ENCODE measurements around the gene NUTM1. TPM values are rescaled to one million over a fixed set of nuclear protein-coding genes. Genes with fewer than 3 reads are reported as not detected.
"Not testable (repeated sequence)": the region's sequence is repeated elsewhere in the genome, so short reads cannot be mapped to it uniquely, and the experiment has no call there.

The NUTM1 gene
- total RNA-seq, 1 donor from 2014 or later = not detected

DNA sequence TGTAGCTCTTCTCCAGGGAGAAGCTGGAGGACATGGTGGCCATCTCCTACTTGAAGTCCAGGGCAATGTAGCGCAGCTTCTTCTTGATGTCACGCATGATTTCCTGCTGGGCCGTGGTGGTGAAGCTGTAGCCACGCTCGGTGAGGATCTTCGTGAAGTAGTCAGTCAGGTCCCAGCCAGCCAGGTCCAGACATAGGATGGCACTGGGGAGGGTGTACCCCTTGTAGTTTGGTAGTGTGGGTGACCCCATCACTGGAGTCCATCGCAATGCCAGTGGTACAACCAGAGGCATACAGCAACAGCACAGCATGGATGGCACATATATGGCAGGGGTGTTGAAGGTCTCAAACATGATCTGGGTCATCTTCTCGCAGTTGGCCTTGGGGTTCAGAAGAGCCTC lies 30.8 kb downstream of the NUTM1 start:
- DNase-seq (ENCODE audit: low spot score, unreplicated experiment) = no peak
- H3K4me1 Mint-ChIP-seq (ENCODE audit: low read depth) = no peaks in the 10 kb centered on the region
- TF ChIP-seq, protein P1, sequence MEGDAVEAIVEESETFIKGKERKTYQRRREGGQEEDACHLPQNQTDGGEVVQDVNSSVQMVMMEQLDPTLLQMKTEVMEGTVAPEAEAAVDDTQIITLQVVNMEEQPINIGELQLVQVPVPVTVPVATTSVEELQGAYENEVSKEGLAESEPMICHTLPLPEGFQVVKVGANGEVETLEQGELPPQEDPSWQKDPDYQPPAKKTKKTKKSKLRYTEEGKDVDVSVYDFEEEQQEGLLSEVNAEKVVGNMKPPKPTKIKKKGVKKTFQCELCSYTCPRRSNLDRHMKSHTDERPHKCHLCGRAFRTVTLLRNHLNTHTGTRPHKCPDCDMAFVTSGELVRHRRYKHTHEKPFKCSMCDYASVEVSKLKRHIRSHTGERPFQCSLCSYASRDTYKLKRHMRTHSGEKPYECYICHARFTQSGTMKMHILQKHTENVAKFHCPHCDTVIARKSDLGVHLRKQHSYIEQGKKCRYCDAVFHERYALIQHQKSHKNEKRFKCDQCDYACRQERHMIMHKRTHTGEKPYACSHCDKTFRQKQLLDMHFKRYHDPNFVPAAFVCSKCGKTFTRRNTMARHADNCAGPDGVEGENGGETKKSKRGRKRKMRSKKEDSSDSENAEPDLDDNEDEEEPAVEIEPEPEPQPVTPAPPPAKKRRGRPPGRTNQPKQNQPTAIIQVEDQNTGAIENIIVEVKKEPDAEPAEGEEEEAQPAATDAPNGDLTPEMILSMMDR (IDR thresholded peaks at IDR 0.05; ENCODE audit: unreplicated experiment) = no peak
- H3K9me3 Mint-ChIP-seq (ENCODE audit: low read depth) = no peaks in the 10 kb centered on the region
- no peak overlapping the region for H3K27ac Mint-ChIP-seq
- H3K27me3 Mint-ChIP-seq = no peaks in the 10 kb centered on the region
- no peak overlapping the region for H3K4me3 Mint-ChIP-seq (ENCODE audit: low read depth)
- no peaks in the 10 kb centered on the region for H3K36me3 Mint-ChIP-seq (ENCODE audit: insufficient read depth)

DNA sequence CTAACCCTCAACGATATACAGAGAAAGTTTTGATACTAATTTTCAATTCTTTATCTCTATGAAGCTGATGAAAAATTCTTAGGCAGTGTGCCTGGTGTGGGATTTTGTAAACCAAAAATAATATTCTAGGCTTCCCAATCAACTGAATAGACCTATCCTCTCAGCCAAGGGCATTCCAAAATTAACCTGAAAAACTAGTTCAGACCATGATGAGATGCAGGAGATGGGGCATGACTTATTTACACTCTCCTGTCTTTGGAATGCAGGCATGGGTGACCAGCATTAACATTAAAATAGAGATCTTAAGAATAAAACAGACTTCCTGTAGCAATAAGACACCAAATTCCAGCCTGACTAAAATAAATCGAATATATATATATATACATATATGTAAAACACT lies 31.7 kb downstream of the NUTM1 start:
- Mint-ChIP-seq H3K27ac (no peak overlapping the region), H3K9me3 (ENCODE audit: low read depth) (no peaks in the 10 kb centered on the region), H3K4me3 (ENCODE audit: low read depth) (no peak overlapping the region), H3K4me1 (ENCODE audit: low read depth) (no peaks in the 10 kb centered on the region), H3K27me3 (no peaks in the 10 kb centered on the region), H3K36me3 (ENCODE audit: insufficient read depth) (no peaks in the 10 kb centered on the region)
- TF ChIP-seq, protein P1 (IDR thresholded peaks at IDR 0.05; ENCODE audit: unreplicated experiment) = no peak
- DNase-seq (ENCODE audit: low spot score, unreplicated experiment) = no peak

DNA sequence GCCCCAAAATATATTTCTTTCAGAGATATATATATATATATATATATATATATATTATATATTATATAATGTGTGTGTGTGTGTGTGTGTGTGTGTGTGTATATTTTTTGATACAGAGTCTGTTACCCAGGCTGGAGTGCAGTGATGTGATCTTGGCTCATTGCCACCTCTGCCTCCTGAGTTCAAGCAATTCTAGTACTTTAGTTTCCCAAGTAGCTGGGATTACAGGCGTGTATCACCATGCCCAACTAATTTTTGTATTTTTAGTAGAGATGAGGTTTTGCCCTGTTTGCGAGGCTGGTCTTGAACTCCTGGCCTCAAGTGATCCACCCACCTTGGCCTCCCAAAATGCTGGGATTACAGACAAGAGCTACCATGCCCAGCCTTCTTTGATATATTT lies 32.4 kb downstream of the NUTM1 start:
- H3K9me3 Mint-ChIP-seq (ENCODE audit: low read depth); H3K4me1 Mint-ChIP-seq (ENCODE audit: low read depth); H3K36me3 Mint-ChIP-seq (ENCODE audit: insufficient read depth); H3K27ac Mint-ChIP-seq; DNase-seq (ENCODE audit: low spot score, unreplicated experiment); H3K27me3 Mint-ChIP-seq; H3K4me3 Mint-ChIP-seq (ENCODE audit: low read depth): not testable (repeated sequence)

DNA sequence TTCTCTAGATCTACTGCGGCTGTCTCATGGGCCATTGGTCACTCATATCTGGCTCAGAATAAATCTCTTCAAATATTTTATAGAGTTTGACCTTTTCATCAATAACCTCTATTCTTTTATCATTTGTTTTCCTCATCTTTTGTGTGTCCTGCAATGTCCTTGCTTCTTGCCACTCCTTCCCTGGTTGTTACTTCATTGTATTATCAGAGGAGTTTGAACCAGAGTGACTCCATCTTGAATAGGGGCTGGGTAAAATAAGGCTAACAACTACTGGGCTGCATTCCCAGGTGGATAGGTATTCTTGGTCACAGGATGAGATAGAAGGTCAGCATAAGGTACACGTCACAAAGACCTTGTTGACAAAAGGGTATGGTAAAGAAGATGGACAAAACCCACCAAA lies 33.7 kb downstream of the NUTM1 start:
- no peak for DNase-seq (ENCODE audit: low spot score, unreplicated experiment)
- H3K27me3 Mint-ChIP-seq = no peaks in the 10 kb centered on the region
- no peaks in the 10 kb centered on the region for H3K4me1 Mint-ChIP-seq (ENCODE audit: low read depth)
- no peak overlapping the region for H3K4me3 Mint-ChIP-seq (ENCODE audit: low read depth)
- no peaks in the 10 kb centered on the region for H3K36me3 Mint-ChIP-seq (ENCODE audit: insufficient read depth)
- H3K9me3 Mint-ChIP-seq (ENCODE audit: low read depth) = no peaks in the 10 kb centered on the region
- TF ChIP-seq, protein P1 (IDR thresholded peaks at IDR 0.05; ENCODE audit: unreplicated experiment) = no peak
- H3K27ac Mint-ChIP-seq = no peak overlapping the region

DNA sequence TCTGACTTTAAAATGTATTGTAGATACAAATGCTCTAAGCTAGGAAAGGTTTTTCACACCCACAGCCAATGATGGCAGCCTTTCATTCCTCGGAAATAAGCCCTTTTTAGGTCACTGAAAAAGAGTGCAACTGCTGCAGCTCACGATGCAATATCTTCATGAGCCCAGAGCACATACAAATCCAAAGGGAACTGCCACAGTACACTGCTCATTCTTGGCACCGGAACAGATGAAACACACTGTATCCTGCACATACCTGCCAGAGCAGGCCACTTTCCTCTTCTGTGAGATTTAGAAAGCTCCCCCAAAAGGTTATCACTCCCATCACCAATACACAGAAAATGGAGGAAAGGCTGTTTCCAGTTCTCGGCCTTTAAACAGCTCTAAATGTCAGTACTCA lies 37.4 kb downstream of the NUTM1 start:
- H3K36me3 Mint-ChIP-seq (ENCODE audit: insufficient read depth); H3K4me1 Mint-ChIP-seq (ENCODE audit: low read depth); DNase-seq (ENCODE audit: low spot score, unreplicated experiment); H3K9me3 Mint-ChIP-seq (ENCODE audit: low read depth); H3K27ac Mint-ChIP-seq; H3K27me3 Mint-ChIP-seq; H3K4me3 Mint-ChIP-seq (ENCODE audit: low read depth): not testable (repeated sequence)

DNA sequence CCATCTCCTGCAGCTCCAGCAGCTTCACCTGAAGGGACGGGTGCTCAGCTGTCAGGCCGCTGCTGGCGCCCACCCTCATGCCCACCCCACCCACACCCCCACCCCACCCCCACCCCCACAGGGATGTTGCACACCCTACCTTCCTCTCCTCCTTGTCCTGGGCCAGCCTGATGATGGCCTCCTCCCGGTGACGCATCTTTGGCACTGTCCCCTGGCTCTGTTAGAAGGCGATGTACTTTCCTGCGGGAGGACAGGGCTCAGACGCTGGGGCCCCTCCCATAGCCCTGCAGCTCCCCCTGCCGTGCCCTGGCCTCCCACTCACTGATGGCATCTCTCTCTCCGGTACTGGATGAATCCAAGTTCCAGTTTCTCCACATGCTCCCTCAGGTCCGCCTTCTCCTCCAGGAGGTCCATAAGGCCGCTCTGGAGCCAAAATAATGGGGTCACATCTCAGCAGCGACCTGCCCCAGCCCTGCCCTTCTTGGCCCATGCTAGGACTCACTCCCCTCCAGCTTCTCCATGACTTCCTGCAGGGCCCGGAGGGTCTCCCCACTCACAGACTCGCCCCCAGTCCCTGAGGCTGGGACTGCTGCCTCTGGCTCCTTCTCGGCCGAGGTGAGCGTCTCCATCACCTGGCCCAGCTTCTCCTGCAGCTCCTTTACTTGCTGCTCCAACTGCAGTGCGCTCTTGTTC lies 38.9 kb downstream of the NUTM1 start:
- H3K36me3 Mint-ChIP-seq (ENCODE audit: insufficient read depth); H3K4me1 Mint-ChIP-seq (ENCODE audit: low read depth); H3K9me3 Mint-ChIP-seq (ENCODE audit: low read depth); H3K27ac Mint-ChIP-seq; DNase-seq (ENCODE audit: low spot score, unreplicated experiment); H3K4me3 Mint-ChIP-seq (ENCODE audit: low read depth); H3K27me3 Mint-ChIP-seq: not testable (repeated sequence)

DNA sequence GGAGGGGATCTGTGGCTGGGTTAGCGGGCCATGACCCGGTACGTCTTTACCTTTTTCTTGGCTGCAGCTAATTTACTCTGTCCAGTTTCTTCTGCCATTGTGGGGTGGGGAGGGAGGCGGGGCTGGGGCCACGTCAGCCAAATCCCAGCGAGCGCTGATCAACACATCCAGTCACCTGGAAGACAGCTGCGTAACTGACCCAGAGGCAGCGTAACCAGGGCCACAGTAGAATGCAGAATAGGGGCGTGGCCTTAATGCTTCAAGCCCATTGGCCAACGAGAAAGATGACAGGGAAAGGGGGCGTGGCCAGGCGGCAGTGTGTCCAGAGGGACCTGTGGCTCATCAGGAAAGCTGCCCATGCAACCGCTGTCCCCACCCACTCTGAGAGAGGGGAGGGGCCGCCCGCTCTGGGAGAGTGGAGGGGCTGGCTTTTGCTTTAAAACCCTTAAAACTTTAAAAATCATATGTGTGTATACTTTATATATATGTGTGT lies 46.5 kb downstream of the NUTM1 start:
- not testable (repeated sequence) for H3K27ac Mint-ChIP-seq; DNase-seq (ENCODE audit: low spot score, unreplicated experiment); H3K4me3 Mint-ChIP-seq (ENCODE audit: low read depth); H3K36me3 Mint-ChIP-seq (ENCODE audit: insufficient read depth); H3K4me1 Mint-ChIP-seq (ENCODE audit: low read depth); H3K9me3 Mint-ChIP-seq (ENCODE audit: low read depth); H3K27me3 Mint-ChIP-seq

DNA sequence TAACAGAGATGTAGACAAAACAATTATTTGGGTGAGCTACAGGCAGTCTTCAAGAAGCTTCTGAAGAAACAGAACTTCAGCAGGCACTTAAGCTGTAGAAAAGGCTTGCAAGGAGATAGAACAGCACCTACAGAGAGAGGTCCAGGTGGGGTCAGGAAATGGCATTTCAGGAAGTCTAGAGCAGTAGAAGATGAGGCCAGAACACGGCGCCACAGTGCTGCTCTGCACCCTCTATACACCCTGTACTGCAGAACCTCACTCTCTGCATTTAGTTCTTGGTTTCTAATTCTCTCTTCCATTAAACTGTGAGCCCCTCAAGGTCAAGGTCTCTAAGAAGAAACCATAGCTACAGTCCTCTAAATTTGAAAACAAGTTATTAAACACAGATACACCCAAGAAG lies 49.9 kb downstream of the NUTM1 start:
- H3K4me3 Mint-ChIP-seq (ENCODE audit: low read depth); H3K36me3 Mint-ChIP-seq (ENCODE audit: insufficient read depth); H3K27ac Mint-ChIP-seq; H3K27me3 Mint-ChIP-seq; H3K4me1 Mint-ChIP-seq (ENCODE audit: low read depth); H3K9me3 Mint-ChIP-seq (ENCODE audit: low read depth); DNase-seq (ENCODE audit: low spot score, unreplicated experiment): not testable (repeated sequence)

DNA sequence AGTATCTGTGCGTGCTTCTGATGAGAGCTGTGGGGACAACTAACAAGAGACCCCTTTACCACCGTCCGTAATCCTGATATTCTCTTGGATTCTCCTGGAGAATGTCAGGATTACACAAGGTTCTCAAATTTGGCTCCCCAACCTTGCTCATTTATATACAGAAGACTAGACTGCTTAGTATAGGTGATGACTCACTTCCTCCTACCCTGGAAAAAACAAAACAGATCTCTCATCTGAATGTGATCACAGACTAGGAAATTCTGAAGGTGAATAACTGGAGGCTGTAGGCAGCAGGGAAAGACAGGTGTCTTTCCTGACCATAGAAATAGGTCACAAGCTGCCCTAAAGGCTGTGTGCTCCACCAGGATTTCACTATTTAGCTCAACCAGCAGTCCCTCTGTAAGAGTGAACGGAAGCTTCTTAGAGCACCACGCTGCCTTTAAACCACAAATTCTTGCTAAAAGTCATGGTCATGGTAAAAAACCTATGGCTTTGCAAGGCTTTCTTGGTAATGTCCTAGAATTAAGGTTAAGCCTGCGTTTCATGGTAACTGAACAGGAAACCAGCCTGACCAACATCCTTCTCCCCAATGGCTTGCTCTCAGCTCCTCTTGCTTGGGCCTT lies 54.6 kb downstream of the NUTM1 start:
- H3K4me3 Mint-ChIP-seq (ENCODE audit: low read depth); H3K36me3 Mint-ChIP-seq (ENCODE audit: insufficient read depth); H3K27ac Mint-ChIP-seq; H3K27me3 Mint-ChIP-seq; DNase-seq (ENCODE audit: low spot score, unreplicated experiment); H3K9me3 Mint-ChIP-seq (ENCODE audit: low read depth); H3K4me1 Mint-ChIP-seq (ENCODE audit: low read depth): not testable (repeated sequence)

DNA sequence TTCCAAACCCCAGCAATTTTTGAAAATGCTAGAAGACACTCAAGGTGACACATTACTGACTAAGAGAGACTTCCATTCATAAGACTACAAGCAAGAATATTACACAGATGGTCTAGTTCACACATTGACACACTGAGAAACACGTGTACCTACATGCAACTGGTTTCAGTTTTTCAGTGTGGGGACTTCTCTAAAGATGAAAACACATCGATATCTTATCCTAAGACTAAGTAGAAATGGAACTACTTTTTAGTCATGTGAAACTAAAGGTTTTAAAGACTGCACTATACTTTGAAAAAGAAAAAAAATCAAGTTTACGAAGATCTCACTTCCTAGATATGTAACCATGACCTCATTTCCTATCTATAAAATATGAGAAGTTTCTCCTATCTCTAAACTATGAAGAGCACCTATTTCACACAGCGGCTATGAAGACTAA lies 60.1 kb downstream of the NUTM1 start:
- H3K27me3 Mint-ChIP-seq; H3K27ac Mint-ChIP-seq; H3K4me1 Mint-ChIP-seq (ENCODE audit: low read depth); H3K4me3 Mint-ChIP-seq (ENCODE audit: low read depth); H3K36me3 Mint-ChIP-seq (ENCODE audit: insufficient read depth); DNase-seq (ENCODE audit: low spot score, unreplicated experiment); H3K9me3 Mint-ChIP-seq (ENCODE audit: low read depth): not testable (repeated sequence)
